ENCODE results near the gene SRGAP3. TPM values are rescaled to one million over a fixed set of nuclear protein-coding genes. Genes with fewer than 3 reads are reported as not detected.
A peak's percentile ranks its signal among the peaks of the same experiment; 100 is the strongest.
"Not testable (repeated sequence)": the region's sequence is repeated elsewhere in the genome, so short reads cannot be mapped to it uniquely, and the experiment has no call there.

Gene SRGAP3
- polyA plus RNA-seq (2013) = 2.6 TPM

- CTCF ChIA-PET = interaction anchor here (0.8 to 2.6 kb wide), 13 partner anchors 8 to 280 kb away, joined by 3 to 11 read pairs (median 3); no protein-coding TSS in a partner anchor
- H3K4me3 ChIP-seq (ENCODE audit: control insufficient read depth in 1 of 7, extremely low read depth in 1 of 7, insufficient read depth in 4 of 7, low read depth in 2 of 7, low read length in 6 of 7) = peak within 1 kb of the TSS; percentile 68 to 94 (median 76)
- no peaks in the 10 kb centered on the region for H3K27me3 ChIP-seq (replicated peaks in 2 of 5; ENCODE audit: control insufficient read depth in 4 of 5, insufficient read depth in 5 of 5, low read length in 4 of 5)
- H3K9me3 ChIP-seq (ENCODE audit: control extremely low read depth in 1 of 5, control insufficient read depth in 4 of 5, insufficient read depth in 2 of 5, low read depth in 1 of 5, low read length in 4 of 5) = no peaks in the 10 kb centered on the region
- DNase-seq = peak; percentile 90 to 97 (median 96)
- 6% methylated on average over 21 of the region's 28 CpGs for WGBS (ENCODE audit: insufficient coverage)
- H3K27ac ChIP-seq (ENCODE audit: insufficient read depth in 1 of 2, low read depth in 1 of 2, low read length in 2 of 2, poor library complexity in 1 of 2, severe bottlenecking in 2 of 2) = no peak within 1 kb of the TSS
- no peaks in the 10 kb centered on the region for H3K36me3 ChIP-seq (ENCODE audit: control insufficient read depth in 4 of 4, insufficient read depth in 4 of 4, low read length in 3 of 4)
- peaks cover 12 to 33% (median 27%) of the 10 kb centered on the region in 4 experiments for H3K4me1 ChIP-seq (ENCODE audit: control extremely low read depth in 1 of 4, control insufficient read depth in 4 of 4, insufficient read depth in 4 of 4, low read length in 3 of 4)
- POLR2A ChIA-PET = interaction anchor here (0.6 to 0.8 kb wide), 2 partner anchors 69 to 681 kb away, joined by 3 read pairs; no protein-coding TSS in a partner anchor
Measured at GRCh38 chr3:9249273-9250192, at the start of gene SRGAP3. Gene SRGAP3, minus strand, starts transcription at chr3:9249646. Its CDS starts 695 bp downstream, at chr3:9248951.

GRCh38 chr3:9298236-9298635, 48.8 kb upstream of the SRGAP3 start:
- no peaks in the 10 kb centered on the region for H3K9me3 ChIP-seq (ENCODE audit: control extremely low read depth in 1 of 5, control insufficient read depth in 4 of 5, insufficient read depth in 2 of 5, low read depth in 1 of 5, low read length in 4 of 5)
- DNase-seq = no peak
- H3K4me1 ChIP-seq (ENCODE audit: control extremely low read depth in 1 of 4, control insufficient read depth in 4 of 4, insufficient read depth in 4 of 4, low read length in 3 of 4) = peaks cover 0 to 4% (median 2%) of the 10 kb centered on the region in 4 experiments
- ChIA-PET CTCF (interaction anchor here (1.7 to 8.9 kb wide), 2 partner anchors 311 to 327 kb away, joined by 3 to 197 read pairs; no protein-coding TSS in a partner anchor), POLR2A (no interaction called here)
- no peak overlapping the region for H3K27ac ChIP-seq (ENCODE audit: insufficient read depth in 1 of 2, low read depth in 1 of 2, low read length in 2 of 2, poor library complexity in 1 of 2, severe bottlenecking in 2 of 2)
- H3K36me3 ChIP-seq (ENCODE audit: control insufficient read depth in 4 of 4, insufficient read depth in 4 of 4, low read length in 3 of 4) = no peaks in the 10 kb centered on the region
- peaks cover 0 to 7% (median 0%) of the 10 kb centered on the region in 5 experiments for H3K27me3 ChIP-seq (replicated peaks in 2 of 5; ENCODE audit: control insufficient read depth in 4 of 5, insufficient read depth in 5 of 5, low read length in 4 of 5)
- H3K4me3 ChIP-seq (ENCODE audit: control insufficient read depth in 1 of 7, extremely low read depth in 1 of 7, insufficient read depth in 4 of 7, low read depth in 2 of 7, low read length in 6 of 7) = no peak overlapping the region

- Histone ChIP-seq H3K9me3 (ENCODE audit: control extremely low read depth in 1 of 5, control insufficient read depth in 4 of 5, insufficient read depth in 2 of 5, low read depth in 1 of 5, low read length in 4 of 5) (no peaks in the 10 kb centered on the region), H3K36me3 (ENCODE audit: control insufficient read depth in 4 of 4, insufficient read depth in 4 of 4, low read length in 3 of 4) (no peaks in the 10 kb centered on the region), H3K27me3 (replicated peaks in 2 of 5; ENCODE audit: control insufficient read depth in 4 of 5, insufficient read depth in 5 of 5, low read length in 4 of 5) (peaks cover 0 to 6% (median 2%) of the 10 kb centered on the region in 5 experiments), H3K4me1 (ENCODE audit: control extremely low read depth in 1 of 4, control insufficient read depth in 4 of 4, insufficient read depth in 4 of 4, low read length in 3 of 4) (no peaks in the 10 kb centered on the region), H3K4me3 (ENCODE audit: control insufficient read depth in 1 of 7, extremely low read depth in 1 of 7, insufficient read depth in 4 of 7, low read depth in 2 of 7, low read length in 6 of 7) (no peak overlapping the region), H3K27ac (ENCODE audit: insufficient read depth in 1 of 2, low read depth in 1 of 2, low read length in 2 of 2, poor library complexity in 1 of 2, severe bottlenecking in 2 of 2) (no peak overlapping the region)
- POLR2A ChIA-PET = no interaction called here
- DNase-seq = no peak
- WGBS (ENCODE audit: insufficient coverage) = no CpG with 5 or more reads among the region's 1 CpG
- CTCF ChIA-PET = no interaction called here
Measured at GRCh38 chr3:9296241-9296640, 46.8 kb upstream of the SRGAP3 start.

GRCh38 chr3:9295007-9295406, 45.6 kb upstream of the SRGAP3 start:
- Histone ChIP-seq H3K4me1 (ENCODE audit: control extremely low read depth in 1 of 4, control insufficient read depth in 4 of 4, insufficient read depth in 4 of 4, low read length in 3 of 4) (no peaks in the 10 kb centered on the region), H3K36me3 (ENCODE audit: control insufficient read depth in 4 of 4, insufficient read depth in 4 of 4, low read length in 3 of 4) (no peaks in the 10 kb centered on the region), H3K27me3 (replicated peaks in 2 of 5; ENCODE audit: control insufficient read depth in 4 of 5, insufficient read depth in 5 of 5, low read length in 4 of 5) (peaks cover 0 to 2% (median 0%) of the 10 kb centered on the region in 5 experiments), H3K4me3 (ENCODE audit: control insufficient read depth in 1 of 7, extremely low read depth in 1 of 7, insufficient read depth in 4 of 7, low read depth in 2 of 7, low read length in 6 of 7) (no peak overlapping the region), H3K9me3 (ENCODE audit: control extremely low read depth in 1 of 5, control insufficient read depth in 4 of 5, insufficient read depth in 2 of 5, low read depth in 1 of 5, low read length in 4 of 5) (no peaks in the 10 kb centered on the region), H3K27ac (ENCODE audit: insufficient read depth in 1 of 2, low read depth in 1 of 2, low read length in 2 of 2, poor library complexity in 1 of 2, severe bottlenecking in 2 of 2) (no peak overlapping the region)
- ChIA-PET CTCF (interaction anchor here (1.0 kb wide), 1 partner anchor 320 kb away, joined by 5 read pairs; no protein-coding TSS in a partner anchor), POLR2A (no interaction called here)
- DNase-seq = no peak

GRCh38 chr3:9293953-9294352, 44.5 kb upstream of the SRGAP3 start:
- H3K27me3 ChIP-seq (replicated peaks in 2 of 5; ENCODE audit: control insufficient read depth in 4 of 5, insufficient read depth in 5 of 5, low read length in 4 of 5); H3K9me3 ChIP-seq (ENCODE audit: control extremely low read depth in 1 of 5, control insufficient read depth in 4 of 5, insufficient read depth in 2 of 5, low read depth in 1 of 5, low read length in 4 of 5); POLR2A ChIA-PET; H3K27ac ChIP-seq (ENCODE audit: insufficient read depth in 1 of 2, low read depth in 1 of 2, low read length in 2 of 2, poor library complexity in 1 of 2, severe bottlenecking in 2 of 2); H3K4me1 ChIP-seq (ENCODE audit: control extremely low read depth in 1 of 4, control insufficient read depth in 4 of 4, insufficient read depth in 4 of 4, low read length in 3 of 4); DNase-seq; H3K4me3 ChIP-seq (ENCODE audit: control insufficient read depth in 1 of 7, extremely low read depth in 1 of 7, insufficient read depth in 4 of 7, low read depth in 2 of 7, low read length in 6 of 7); H3K36me3 ChIP-seq (ENCODE audit: control insufficient read depth in 4 of 4, insufficient read depth in 4 of 4, low read length in 3 of 4): not testable (repeated sequence)
- CTCF ChIA-PET = interaction anchor here (1.0 kb wide), 1 partner anchor 319 kb away, joined by 5 read pairs; no protein-coding TSS in a partner anchor
- WGBS (ENCODE audit: insufficient coverage) = 100% methylated on average over 1 of the region's 2 CpGs

DNA sequence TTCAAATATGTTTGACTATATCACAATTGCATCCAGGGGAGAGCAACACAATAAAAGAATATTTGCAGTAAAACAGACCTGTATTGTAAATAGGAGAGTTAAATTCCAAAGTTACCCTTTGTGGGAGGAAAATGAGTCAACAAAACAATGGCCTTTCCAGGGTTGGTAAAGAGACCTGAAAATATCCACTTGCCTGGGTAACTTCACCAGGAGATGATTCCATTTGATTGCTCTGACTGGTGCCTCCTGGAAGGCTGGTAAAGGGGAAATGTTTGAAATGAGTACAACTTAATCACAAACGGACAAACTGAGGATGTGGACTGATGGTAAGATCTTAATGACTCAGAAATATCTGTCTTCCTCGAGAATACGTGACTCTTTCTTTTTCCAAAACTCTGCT, 43.6 kb upstream of the SRGAP3 start:
- Histone ChIP-seq H3K36me3 (ENCODE audit: control insufficient read depth in 4 of 4, insufficient read depth in 4 of 4, low read length in 3 of 4) (no peaks in the 10 kb centered on the region), H3K9me3 (ENCODE audit: control extremely low read depth in 1 of 5, control insufficient read depth in 4 of 5, insufficient read depth in 2 of 5, low read depth in 1 of 5, low read length in 4 of 5) (no peaks in the 10 kb centered on the region), H3K27me3 (replicated peaks in 2 of 5; ENCODE audit: control insufficient read depth in 4 of 5, insufficient read depth in 5 of 5, low read length in 4 of 5) (peaks cover 0 to 2% (median 0%) of the 10 kb centered on the region in 5 experiments), H3K4me3 (ENCODE audit: control insufficient read depth in 1 of 7, extremely low read depth in 1 of 7, insufficient read depth in 4 of 7, low read depth in 2 of 7, low read length in 6 of 7) (no peak overlapping the region), H3K4me1 (ENCODE audit: control extremely low read depth in 1 of 4, control insufficient read depth in 4 of 4, insufficient read depth in 4 of 4, low read length in 3 of 4) (no peaks in the 10 kb centered on the region), H3K27ac (ENCODE audit: insufficient read depth in 1 of 2, low read depth in 1 of 2, low read length in 2 of 2, poor library complexity in 1 of 2, severe bottlenecking in 2 of 2) (no peak overlapping the region)
- DNase-seq = no peak
- 100% methylated on average over 1 of the region's 3 CpGs for WGBS (ENCODE audit: insufficient coverage)
- ChIA-PET CTCF (no interaction called here), POLR2A (no interaction called here)

- Histone ChIP-seq H3K9me3 (ENCODE audit: control extremely low read depth in 1 of 5, control insufficient read depth in 4 of 5, insufficient read depth in 2 of 5, low read depth in 1 of 5, low read length in 4 of 5) (no peaks in the 10 kb centered on the region), H3K27me3 (replicated peaks in 2 of 5; ENCODE audit: control insufficient read depth in 4 of 5, insufficient read depth in 5 of 5, low read length in 4 of 5) (peaks cover 0 to 2% (median 0%) of the 10 kb centered on the region in 5 experiments), H3K36me3 (ENCODE audit: control insufficient read depth in 4 of 4, insufficient read depth in 4 of 4, low read length in 3 of 4) (no peaks in the 10 kb centered on the region), H3K4me1 (ENCODE audit: control extremely low read depth in 1 of 4, control insufficient read depth in 4 of 4, insufficient read depth in 4 of 4, low read length in 3 of 4) (no peaks in the 10 kb centered on the region), H3K4me3 (ENCODE audit: control insufficient read depth in 1 of 7, extremely low read depth in 1 of 7, insufficient read depth in 4 of 7, low read depth in 2 of 7, low read length in 6 of 7) (no peak overlapping the region), H3K27ac (ENCODE audit: insufficient read depth in 1 of 2, low read depth in 1 of 2, low read length in 2 of 2, poor library complexity in 1 of 2, severe bottlenecking in 2 of 2) (no peak overlapping the region)
- POLR2A ChIA-PET = no interaction called here
- no peak for DNase-seq
- CTCF ChIA-PET = no interaction called here
- no CpG with 5 or more reads among the region's 2 CpGs for WGBS (ENCODE audit: insufficient coverage)
Measured at GRCh38 chr3:9292516-9292915, 43.1 kb upstream of the SRGAP3 start.

Data from common myeloid progenitor, CD34-positive (primary cell).